Adrenal gland (tissue), 5 donors: ENCODE results near the gene MYT1.

ENCODE experiments used
- POLR2A ChIP-seq, 2 donors: fragments of 450-650 bp; IDR thresholded peaks; one replicate each; pipeline ENCODE4 v1.6.1; 2017; ENCODE audit warnings: antibody characterized with exemption in 2 of 2, mild to moderate bottlenecking in 2 of 2, moderate library complexity in 1 of 2
- TF ChIP-seq, protein P1 (sequence below), 6 experiments: fragments of 450-650 bp in 4 of 6; fragments of 200-600 bp in 2 of 6; sonication (generic) in 1 of 6; IDR thresholded peaks; 1 replicate in 5 of 6; 2 replicates in 1 of 6; pipeline versions ENCODE4 v1.5.1 to v1.8.0; 2016 to 2021; ENCODE audit warnings: antibody characterized with exemption in 6 of 6, mild to moderate bottlenecking in 2 of 6, moderate library complexity in 1 of 6
- donor health status: DM: no; HTN: no; CAD: no.

DNA sequence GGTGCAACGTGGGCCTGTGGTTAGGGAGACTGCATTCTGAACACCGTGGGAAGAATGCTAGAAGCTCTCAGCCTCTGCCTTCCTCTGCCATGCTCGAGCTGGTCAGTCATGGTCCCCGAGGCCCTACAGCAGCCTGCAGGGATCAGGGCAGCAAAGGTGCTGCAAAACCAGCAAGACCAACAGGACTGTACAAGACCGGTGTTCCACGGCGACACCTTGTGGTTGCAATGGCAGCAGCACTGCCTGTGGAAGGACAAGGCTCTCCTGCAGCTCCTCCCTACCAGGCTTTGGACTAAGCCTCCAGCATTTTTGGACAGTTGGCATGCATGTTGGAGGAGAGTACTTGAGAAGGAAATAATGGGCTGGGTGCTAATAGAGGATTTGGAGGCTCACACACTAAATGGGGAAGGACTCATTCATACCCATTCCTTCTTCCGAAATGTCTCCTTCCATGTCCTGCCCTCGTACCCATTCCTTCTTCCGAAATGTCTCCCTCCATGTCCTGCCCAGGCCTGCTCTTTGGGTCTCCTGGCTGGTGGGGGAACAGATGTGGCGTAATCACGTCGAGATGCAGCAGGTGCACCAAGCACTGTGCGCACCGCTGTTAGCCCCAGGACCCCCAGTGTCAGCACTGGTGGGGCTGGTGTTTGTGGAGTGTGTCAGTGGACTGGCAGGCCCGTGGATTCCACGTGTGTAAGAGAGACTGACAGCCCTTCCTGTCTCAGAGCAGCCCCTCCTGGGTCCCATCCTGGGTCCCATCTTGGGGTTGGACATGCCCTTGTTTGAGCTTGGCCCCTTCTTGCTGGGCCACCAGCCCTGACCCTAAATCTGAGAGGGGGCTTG lies 18.6 kb upstream of the MYT1 start:
- TF ChIP-seq, protein P1, sequence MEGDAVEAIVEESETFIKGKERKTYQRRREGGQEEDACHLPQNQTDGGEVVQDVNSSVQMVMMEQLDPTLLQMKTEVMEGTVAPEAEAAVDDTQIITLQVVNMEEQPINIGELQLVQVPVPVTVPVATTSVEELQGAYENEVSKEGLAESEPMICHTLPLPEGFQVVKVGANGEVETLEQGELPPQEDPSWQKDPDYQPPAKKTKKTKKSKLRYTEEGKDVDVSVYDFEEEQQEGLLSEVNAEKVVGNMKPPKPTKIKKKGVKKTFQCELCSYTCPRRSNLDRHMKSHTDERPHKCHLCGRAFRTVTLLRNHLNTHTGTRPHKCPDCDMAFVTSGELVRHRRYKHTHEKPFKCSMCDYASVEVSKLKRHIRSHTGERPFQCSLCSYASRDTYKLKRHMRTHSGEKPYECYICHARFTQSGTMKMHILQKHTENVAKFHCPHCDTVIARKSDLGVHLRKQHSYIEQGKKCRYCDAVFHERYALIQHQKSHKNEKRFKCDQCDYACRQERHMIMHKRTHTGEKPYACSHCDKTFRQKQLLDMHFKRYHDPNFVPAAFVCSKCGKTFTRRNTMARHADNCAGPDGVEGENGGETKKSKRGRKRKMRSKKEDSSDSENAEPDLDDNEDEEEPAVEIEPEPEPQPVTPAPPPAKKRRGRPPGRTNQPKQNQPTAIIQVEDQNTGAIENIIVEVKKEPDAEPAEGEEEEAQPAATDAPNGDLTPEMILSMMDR (IDR thresholded peaks at IDR 0.05) = no peak
- TF ChIP-seq POLR2A (IDR thresholded peaks at IDR 0.05) = no peak
